ENCODE measurements around the gene VPS36.
"Not testable (repeated sequence)": the region's sequence is repeated elsewhere in the genome, so short reads cannot be mapped to it uniquely, and the experiment has no call there.

The VPS36 gene

DNA sequence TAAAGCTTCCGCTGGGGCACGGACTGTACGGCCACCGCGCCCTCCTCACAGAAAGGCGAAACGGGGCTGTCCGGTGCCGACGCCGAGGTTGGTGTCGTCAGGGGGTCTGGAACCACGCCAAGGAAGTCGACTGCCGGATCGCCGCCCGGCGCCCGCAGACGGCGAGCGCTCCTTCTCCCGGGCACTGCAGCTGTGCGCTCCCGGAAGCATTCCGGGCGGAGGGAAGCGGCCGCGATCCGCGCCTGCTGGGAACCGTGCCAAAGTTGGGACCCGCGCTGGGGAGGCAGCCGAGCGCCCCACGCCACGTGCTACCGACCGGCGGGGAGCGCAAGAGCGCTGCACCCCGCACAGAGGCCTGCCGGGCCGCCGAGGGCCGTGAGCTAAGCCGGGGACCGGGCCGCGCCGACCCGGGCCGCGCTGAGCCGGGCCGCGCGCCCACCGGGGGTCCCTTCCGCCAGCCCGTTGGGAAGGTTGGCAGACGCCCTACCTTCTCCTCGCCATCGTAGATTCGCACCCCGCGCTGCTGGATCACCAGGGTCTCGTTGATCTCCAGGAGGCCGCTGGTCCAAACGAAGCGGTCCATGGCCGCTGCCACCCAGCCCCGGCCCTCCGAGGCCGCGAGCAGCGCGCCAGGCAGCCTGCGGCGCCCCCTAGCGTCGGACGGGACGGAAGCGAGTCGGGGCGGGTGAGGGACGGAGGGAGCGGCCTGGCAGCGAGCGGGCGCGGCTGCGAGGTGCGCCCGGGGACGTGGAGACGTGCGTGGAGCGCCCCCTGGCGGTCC is at the start of gene VPS36:
VPS36 (minus strand) TSS at position 623 of the 781 bp plus-strand sequence; CDS start at position 583, 40 bp downstream.
- in situ Hi-C loops (cut with HindIII; ENCODE audit: low sequenced_read_pairs), result no loop called here

DNA sequence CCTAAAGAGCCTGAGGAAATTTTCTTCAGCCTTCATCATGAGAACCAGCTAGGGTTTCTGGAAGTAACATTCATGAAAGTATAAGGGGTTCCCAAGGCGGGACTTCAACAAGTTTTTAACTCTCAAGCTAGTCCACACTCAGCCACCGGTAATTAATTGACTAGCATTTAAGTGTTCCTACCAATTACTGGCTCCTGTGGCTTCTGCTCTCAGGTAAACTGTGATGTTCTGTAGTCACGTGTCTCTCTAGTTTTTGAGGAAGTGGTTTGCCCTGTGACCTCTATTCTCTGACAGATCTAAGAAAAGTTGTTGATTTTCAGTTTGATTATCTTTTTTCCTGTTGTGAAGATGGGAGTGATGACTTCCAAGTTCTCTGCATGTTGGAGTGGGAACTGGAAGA is 47.5 kb upstream of the VPS36 start:
- in situ Hi-C loops (cut with HindIII; ENCODE audit: low sequenced_read_pairs), result not testable (repeated sequence)

GRCh38 chr13:52494241-52494640 is 43.8 kb upstream of the VPS36 start:
- in situ Hi-C loops (cut with HindIII; ENCODE audit: low sequenced_read_pairs), result not testable (repeated sequence)

DNA sequence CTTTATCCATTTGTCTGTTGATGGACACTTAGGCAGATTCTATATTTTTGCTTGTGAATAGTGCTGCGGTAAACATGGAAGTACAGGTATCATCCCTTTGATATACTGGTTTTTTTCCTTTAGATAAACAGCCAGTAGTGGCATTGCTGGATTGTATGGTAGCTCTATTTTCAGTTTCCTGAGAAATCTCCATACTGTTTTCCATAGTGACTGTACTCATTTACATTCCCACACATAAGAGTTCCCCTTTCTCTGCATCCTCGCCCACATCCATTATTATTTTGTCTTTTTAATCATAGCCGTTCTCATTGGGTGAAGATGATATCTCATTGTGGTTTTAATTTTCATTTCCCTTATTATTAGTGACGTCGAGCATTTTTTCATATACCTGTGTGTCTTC is 40.6 kb upstream of the VPS36 start:
- in situ Hi-C loops (cut with HindIII; ENCODE audit: low sequenced_read_pairs), result not testable (repeated sequence)

- in situ Hi-C loops (cut with HindIII; ENCODE audit: low sequenced_read_pairs), result not testable (repeated sequence)
These were observed 38.3 kb upstream of the VPS36 start for GRCh38 chr13:52488763-52489162.

- in situ Hi-C loops (cut with HindIII; ENCODE audit: low sequenced_read_pairs), result not testable (repeated sequence)
These were observed 36.6 kb upstream of the VPS36 start for GRCh38 chr13:52487078-52487477.

DNA sequence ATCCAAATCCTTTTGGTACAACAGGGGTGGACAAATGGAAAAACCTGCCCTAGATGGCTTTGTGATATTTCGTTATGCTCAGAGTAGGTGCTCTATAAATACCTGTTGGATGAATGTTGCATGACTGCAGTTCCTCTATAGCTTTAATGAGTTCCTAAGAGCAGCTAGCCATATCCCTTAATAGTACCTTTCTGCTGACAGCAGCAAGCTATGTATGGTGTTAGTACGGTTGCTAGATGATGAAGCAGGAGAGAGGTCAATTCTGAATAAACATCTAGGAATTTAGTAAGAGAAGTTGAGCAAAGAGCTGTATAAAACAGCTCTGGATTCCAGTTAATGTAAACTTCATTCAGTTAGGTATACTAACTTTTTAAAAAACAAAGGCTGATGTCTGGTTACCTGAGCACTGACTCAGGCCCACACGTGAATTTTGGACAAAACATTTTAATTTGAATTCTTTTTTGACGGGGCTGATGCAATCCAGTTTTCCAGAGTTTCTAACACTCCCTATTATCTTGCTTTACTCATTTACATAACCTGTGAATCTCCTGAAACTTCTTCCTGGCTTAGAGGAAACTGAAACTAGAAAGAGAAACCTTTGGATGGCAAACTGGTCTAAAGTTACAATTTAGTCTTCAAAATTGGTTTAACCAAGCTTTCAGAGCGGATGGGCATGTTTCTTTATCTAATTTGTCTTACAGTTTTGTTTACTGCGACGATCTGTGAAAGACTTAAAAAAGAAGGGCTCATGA is 30.4 kb upstream of the VPS36 start:
- in situ Hi-C loops (cut with HindIII; ENCODE audit: low sequenced_read_pairs), result not testable (repeated sequence)

DNA sequence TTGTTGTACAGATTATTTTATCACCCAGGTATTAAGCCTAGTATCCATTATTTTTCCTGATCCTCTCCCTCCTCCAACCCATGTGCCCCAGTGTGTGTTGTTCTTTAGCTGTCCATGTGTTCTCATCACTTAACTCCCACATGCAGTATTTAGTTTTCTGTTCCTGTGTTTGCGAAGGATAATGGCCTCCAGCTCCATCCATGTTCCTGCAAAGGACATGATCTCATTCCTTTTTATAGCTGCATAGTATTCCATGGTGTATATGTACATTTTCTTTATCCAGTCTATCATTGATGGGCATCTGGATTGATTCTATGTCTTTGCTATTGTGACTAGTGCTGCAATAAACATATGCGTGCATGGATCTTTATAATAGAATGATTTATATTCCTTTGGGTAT is 18.1 kb upstream of the VPS36 start:
- in situ Hi-C loops (cut with HindIII; ENCODE audit: low sequenced_read_pairs), result not testable (repeated sequence)

GRCh38 chr13:52463526-52463925 is 13.1 kb upstream of the VPS36 start:
- in situ Hi-C loops (cut with HindIII; ENCODE audit: low sequenced_read_pairs), result no loop called here

DNA sequence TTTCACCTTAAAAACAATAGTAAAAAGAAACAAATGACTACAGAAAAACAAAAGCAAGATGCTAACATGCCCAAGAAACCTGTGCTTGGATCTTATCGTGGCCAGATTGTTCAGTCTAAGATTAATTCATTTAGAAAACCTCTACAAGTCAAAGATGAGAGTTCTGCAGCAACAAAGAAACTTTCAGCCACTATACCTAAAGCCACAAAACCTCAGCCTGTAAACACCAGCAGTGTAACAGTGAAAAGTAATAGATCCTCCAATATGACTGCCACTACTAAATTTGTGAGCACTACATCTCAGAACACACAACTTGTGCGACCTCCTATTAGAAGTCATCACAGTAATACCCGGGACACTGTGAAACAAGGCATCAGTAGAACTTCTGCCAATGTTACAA is 10.8 kb upstream of the VPS36 start:
- in situ Hi-C loops (cut with HindIII; ENCODE audit: low sequenced_read_pairs), result no loop called here

DNA sequence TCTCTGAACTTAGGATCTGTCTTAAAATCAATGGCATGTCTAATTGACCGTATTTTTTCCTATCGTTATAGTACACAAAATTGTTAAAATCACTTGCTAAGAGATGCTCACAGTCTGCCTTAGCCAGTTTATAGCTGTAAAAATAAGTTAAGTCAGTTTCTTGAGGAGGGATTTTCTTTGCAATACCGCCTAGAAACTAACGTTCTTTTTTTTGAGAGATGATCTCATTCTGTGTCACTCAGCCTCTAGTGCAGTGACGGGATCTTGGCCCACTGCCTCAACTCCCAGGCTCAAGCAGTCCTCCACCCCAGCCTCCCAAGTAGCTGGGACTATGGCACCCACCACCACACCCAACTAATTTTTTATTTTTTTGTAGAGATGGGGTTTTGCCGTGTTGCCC is 9.2 kb upstream of the VPS36 start:
- in situ Hi-C loops (cut with HindIII; ENCODE audit: low sequenced_read_pairs), result no loop called here

DNA sequence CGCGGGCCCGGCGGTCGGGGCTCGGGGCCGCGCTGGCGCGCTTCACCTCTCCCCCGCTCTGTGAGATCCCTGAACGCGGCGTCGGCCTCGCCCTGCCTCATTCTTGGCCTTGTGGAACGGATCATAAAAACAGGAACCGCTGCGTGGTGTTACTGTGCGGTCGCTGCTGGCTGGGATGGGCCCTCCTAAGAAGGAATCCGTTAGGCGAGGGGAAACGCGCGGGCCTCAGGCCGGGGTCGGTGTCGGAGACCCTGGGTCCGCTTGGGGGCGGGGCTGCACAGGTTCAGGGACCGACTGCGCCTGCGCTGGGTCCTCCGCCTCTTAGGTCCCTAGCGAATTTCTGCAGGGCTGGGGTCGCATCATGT is 5.2 kb upstream of the VPS36 start:
- in situ Hi-C loops (cut with HindIII; ENCODE audit: low sequenced_read_pairs), result no loop called here

- in situ Hi-C loops (cut with HindIII; ENCODE audit: low sequenced_read_pairs), result no loop called here
These were observed 4.6 kb upstream of the VPS36 start, which contains the start of gene CKAP2 for GRCh38 chr13:52454820-52455676. CKAP2 (plus strand) TSS chr13:52455478; CDS start chr13:52455557, 79 bp downstream.

DNA sequence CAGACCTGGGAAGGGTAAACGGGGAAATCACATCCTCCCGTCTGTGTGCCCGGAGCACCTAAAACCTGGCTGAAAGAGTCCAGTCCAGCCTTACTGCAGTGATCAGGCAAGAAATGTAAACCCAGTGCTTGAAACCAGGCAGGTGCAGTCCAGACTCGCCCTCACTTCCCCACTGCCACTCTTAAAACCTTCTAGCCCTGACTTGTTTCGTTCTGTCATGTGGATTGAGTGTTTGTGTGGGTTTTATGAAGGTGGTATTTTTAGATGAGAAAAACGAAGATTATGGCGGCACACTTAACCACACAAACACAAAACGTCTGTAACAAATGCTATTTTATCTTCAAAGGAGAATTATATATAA is 4.0 kb upstream of the VPS36 start:
- in situ Hi-C loops (cut with HindIII; ENCODE audit: low sequenced_read_pairs), result no loop called here

DNA sequence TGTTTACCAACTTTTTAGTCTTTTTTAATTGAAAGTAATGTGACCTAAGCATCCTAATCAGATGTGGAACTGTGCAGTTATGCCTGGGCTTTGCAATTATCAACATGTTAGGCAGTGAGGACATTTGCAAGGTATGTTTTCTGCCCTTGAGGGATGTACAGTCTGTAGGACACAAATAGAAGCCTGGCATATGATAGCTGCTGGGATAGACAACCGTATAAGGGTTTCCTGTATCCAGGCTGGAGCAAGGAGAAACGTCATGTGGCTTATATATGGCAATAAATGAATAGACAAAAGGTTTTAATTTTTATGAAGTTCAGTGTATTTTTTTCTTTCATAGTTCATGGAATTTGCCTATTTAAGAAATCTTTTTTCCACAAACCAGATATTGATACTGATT is 2.0 kb upstream of the VPS36 start:
- in situ Hi-C loops (cut with HindIII; ENCODE audit: low sequenced_read_pairs), result no loop called here

GRCh38 chr13:52451135-52451804 is 836 bp upstream of the VPS36 start:
- in situ Hi-C loops (cut with HindIII; ENCODE audit: low sequenced_read_pairs), result no loop called here

DNA sequence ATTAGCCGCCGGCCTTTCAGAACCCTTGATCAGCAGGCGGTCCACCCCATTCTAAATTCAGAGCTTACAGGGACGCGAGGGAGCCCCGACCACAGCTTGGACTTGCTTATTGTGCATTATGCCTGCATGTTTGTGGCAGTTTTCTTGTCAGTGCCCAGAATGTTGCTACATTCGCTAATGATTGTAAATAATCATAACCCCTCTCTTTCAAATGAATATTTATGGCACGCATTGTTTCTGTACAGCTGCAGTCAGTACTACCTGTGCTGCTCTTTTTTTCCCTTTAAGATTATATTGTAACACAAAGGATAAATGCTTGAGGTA is 321 bp upstream of the VPS36 start:
- in situ Hi-C loops (cut with HindIII; ENCODE audit: low sequenced_read_pairs), result no loop called here

GRCh38 chr13:52449331-52450011 is 963 bp downstream of the VPS36 start:
- in situ Hi-C loops (cut with HindIII; ENCODE audit: low sequenced_read_pairs), result no loop called here

DNA sequence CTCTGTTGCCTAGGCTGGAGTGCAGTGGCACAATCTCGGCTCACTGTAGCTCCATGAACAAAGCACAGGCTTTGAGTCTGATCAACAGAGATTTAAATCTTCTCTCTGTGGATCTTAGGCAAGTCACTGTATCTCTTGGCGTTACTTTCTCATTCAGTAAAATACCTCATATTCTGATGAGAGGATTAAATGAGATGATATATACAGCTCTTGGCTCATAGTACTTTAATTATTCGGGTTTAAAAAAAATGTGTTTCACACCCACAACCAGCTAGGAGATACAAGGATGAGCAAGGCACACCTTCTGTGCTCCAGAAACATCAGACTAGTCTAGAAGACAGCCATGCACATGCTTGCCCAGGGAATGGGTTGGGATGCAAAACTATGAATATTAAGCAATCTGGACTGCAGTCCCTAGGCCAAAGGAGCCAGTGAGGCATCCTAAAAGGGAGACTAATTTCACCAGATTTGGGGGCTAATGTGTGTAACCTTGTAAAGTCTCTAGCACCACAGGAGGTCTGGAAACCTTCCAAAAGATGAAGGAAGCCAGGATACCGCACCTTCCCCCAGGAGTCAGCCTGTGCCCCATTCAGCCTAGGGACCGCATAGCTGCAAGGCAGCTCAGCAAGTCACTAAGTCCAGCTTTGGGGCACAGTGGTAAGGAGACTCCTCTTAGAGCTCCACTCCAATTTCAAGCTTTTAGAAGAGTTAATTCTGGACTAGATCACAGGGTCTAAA is 2.5 kb downstream of the VPS36 start:
- in situ Hi-C loops (cut with HindIII; ENCODE audit: low sequenced_read_pairs), result no loop called here

- in situ Hi-C loops (cut with HindIII; ENCODE audit: low sequenced_read_pairs), result no loop called here
These were observed 3.1 kb downstream of the VPS36 start for GRCh38 chr13:52447354-52447753.
